H1 (cell line): ENCODE measurements around the gene UBTD1. TPM values are rescaled to one million over a fixed set of nuclear protein-coding genes. Genes with fewer than 3 reads are reported as not detected.

Source experiments
- CTCF ChIA-PET: fragments of 300-600 bp; sonication (Branson Sonifier 250); formaldehyde crosslinking; loops from one replicate; lab custom pipeline; 2021; ENCODE audit not compliant: partially characterized antibody; lab: Charles Lee
- POLR2A ChIA-PET: fragments of 300-600 bp; sonication (Branson Sonifier 250); formaldehyde crosslinking; loops from one replicate; lab custom pipeline; 2021; ENCODE audit warnings: inconsistent platforms; ENCODE audit not compliant: partially characterized antibody; lab: Charles Lee
- DNase-seq, 2 experiments: peaks; one replicate each; pipeline versions ENCODE4 v3.0.0 to v3.0.0-alpha.2; 2010 to 2022; ENCODE audit warnings: low spot score in 2 of 2, low read depth in 1 of 2, mixed read lengths in 1 of 2
- FAIRE-seq: peaks from 2 replicates; lab custom pipeline; 2011; peaks lifted over from hg19 to GRCh38; lab: Jason Lieb, UNC
- H2AFZ ChIP-seq: 2 replicates; pipeline ENCODE4 v1.8.1; 2012; ENCODE audit warnings: low read length, inconsistent platforms
- H2AK5ac ChIP-seq: 2 replicates; pipeline ENCODE4 v1.6.1; 2013; ENCODE audit warnings: low read depth, low read length
- H2BK120ac ChIP-seq: replicated peaks from 2 replicates; pipeline ENCODE3; 2013; ENCODE audit warnings: low read depth, low read length, inconsistent platforms
- H2BK12ac ChIP-seq: 2 replicates; pipeline ENCODE4 v1.6.1; 2013; ENCODE audit warnings: low read depth, low read length
- H2BK15ac ChIP-seq: 2 replicates; pipeline ENCODE4 v1.6.1; 2013; ENCODE audit warnings: low read length
- H2BK20ac ChIP-seq: 2 replicates; pipeline ENCODE4 v1.6.1; 2013; ENCODE audit warnings: low read length
- H2BK5ac ChIP-seq: 2 replicates; pipeline ENCODE4 v1.6.1; 2013; ENCODE audit warnings: low read depth, low read length
- H3K14ac ChIP-seq: 2 replicates; pipeline ENCODE4 v1.6.1; 2013; ENCODE audit warnings: inconsistent platforms; ENCODE audit not compliant: insufficient read length
- H3K18ac ChIP-seq: 2 replicates; pipeline ENCODE4 v1.6.1; 2013; ENCODE audit warnings: low read length; ENCODE audit errors: extremely low read depth
- H3K23ac ChIP-seq: 2 replicates; pipeline ENCODE4 v1.6.1; 2013; ENCODE audit warnings: inconsistent platforms; ENCODE audit not compliant: insufficient read length
- H3K23me2 ChIP-seq: 2 replicates; pipeline ENCODE4 v1.6.1; 2013; ENCODE audit warnings: low read depth, low read length
- H3K27ac ChIP-seq: 2 replicates; pipeline ENCODE4 v1.6.1; 2011; ENCODE audit warnings: low read depth, low read length, inconsistent platforms
- H3K27me3 ChIP-seq, 4 experiments: replicated peaks in 1 of 4; 1 replicate in 1 of 4; 2 replicates in 3 of 4; pipeline versions ENCODE4 v1.6.1 to v1.8.1; 2011 to 2013; ENCODE audit warnings: low read length in 3 of 4, mild to moderate bottlenecking in 3 of 4, inconsistent platforms in 2 of 4, mixed read lengths in 2 of 4, moderate library complexity in 1 of 4; ENCODE audit not compliant: control insufficient read depth in 3 of 4, insufficient read depth in 3 of 4; ENCODE audit errors: extremely low read depth in 1 of 4
- H3K36me3 ChIP-seq, 4 experiments: 2 replicates each; pipeline versions ENCODE4 v1.6.1 to v1.8.1; 2011 to 2013; ENCODE audit warnings: mild to moderate bottlenecking in 4 of 4, low read length in 3 of 4, moderate library complexity in 2 of 4, control low read depth in 1 of 4, inconsistent platforms in 1 of 4; ENCODE audit not compliant: insufficient read depth in 4 of 4, control insufficient read depth in 2 of 4
- H3K4ac ChIP-seq: replicated peaks from 2 replicates; pipeline ENCODE3; 2013; ENCODE audit warnings: low read length, low read depth, mixed read lengths, inconsistent platforms; ENCODE audit not compliant: insufficient read length
- H3K4me1 ChIP-seq, 4 experiments: replicated peaks in 1 of 4; 1 replicate in 1 of 4; 2 replicates in 3 of 4; pipeline versions ENCODE4 v1.6.1 to v1.8.1; 2011 to 2013; ENCODE audit warnings: low read length in 3 of 4, inconsistent platforms in 2 of 4, mixed read lengths in 1 of 4; ENCODE audit not compliant: insufficient read depth in 4 of 4, control insufficient read depth in 3 of 4
- H3K4me2 ChIP-seq, 2 experiments: 2 replicates each; pipeline versions ENCODE4 v1.6.1 to v1.8.1; 2011 to 2013; ENCODE audit warnings: low read depth in 2 of 2, low read length in 2 of 2, control low read depth in 1 of 2, inconsistent platforms in 1 of 2, mild to moderate bottlenecking in 1 of 2; ENCODE audit not compliant: insufficient read depth in 1 of 2
- H3K4me3 ChIP-seq, 4 experiments: fragments of 200-600, 300-600 bp in 1 of 4; sonication (generic), shearing (Covaris generic), sonication (Bioruptor Twin) in 1 of 4; 2 replicates each; pipeline versions ENCODE4 v1.5.1 to v1.8.1; 2011 to 2016; ENCODE audit warnings: low read length in 4 of 4, low read depth in 3 of 4, control low read depth in 2 of 4, inconsistent platforms in 2 of 4, mild to moderate bottlenecking in 2 of 4, mixed read lengths in 1 of 4, moderate library complexity in 1 of 4; ENCODE audit not compliant: insufficient read depth in 2 of 4; ENCODE audit errors: extremely low read depth in 1 of 4
- H3K56ac ChIP-seq: replicated peaks from 2 replicates; pipeline ENCODE3; 2013; ENCODE audit warnings: low read depth, mild to moderate bottlenecking, mixed read lengths, low read length, inconsistent platforms; ENCODE audit not compliant: insufficient read length
- H3K79me1 ChIP-seq: 2 replicates; pipeline ENCODE4 v1.6.1; 2013; ENCODE audit warnings: low read depth, low read length, control low read depth
- H3K79me2 ChIP-seq, 2 experiments: 2 replicates each; pipeline versions ENCODE4 v1.6.1 to v1.8.1; 2012 to 2013; ENCODE audit warnings: low read length in 2 of 2, mild to moderate bottlenecking in 2 of 2, inconsistent platforms in 1 of 2; ENCODE audit not compliant: insufficient read depth in 2 of 2, control insufficient read depth in 1 of 2
- H3K9ac ChIP-seq, 4 experiments: replicated peaks in 1 of 4; 1 replicate in 1 of 4; 2 replicates in 3 of 4; pipeline versions ENCODE4 v1.6.1 to v1.8.1; 2011 to 2013; ENCODE audit warnings: low read depth in 3 of 4, low read length in 3 of 4, control low read depth in 2 of 4, mild to moderate bottlenecking in 2 of 4, moderate library complexity in 2 of 4, inconsistent platforms in 1 of 4; ENCODE audit errors: extremely low read depth in 1 of 4
- H3K9me3 ChIP-seq, 2 experiments: 2 replicates each; pipeline versions ENCODE4 v1.6.1 to v1.8.1; 2012 to 2013; ENCODE audit warnings: mild to moderate bottlenecking in 2 of 2, moderate library complexity in 2 of 2, control low read depth in 1 of 2, inconsistent platforms in 1 of 2, low read depth in 1 of 2, low read length in 1 of 2, mixed read lengths in 1 of 2; ENCODE audit not compliant: insufficient read depth in 2 of 2
- H4K20me1 ChIP-seq, 2 experiments: replicated peaks in 1 of 2; 2 replicates each; pipeline versions ENCODE3 to v1.8.1; 2011 to 2013; ENCODE audit warnings: inconsistent platforms in 2 of 2, low read length in 2 of 2, mild to moderate bottlenecking in 1 of 2; ENCODE audit not compliant: insufficient read depth in 2 of 2, control insufficient read depth in 1 of 2
- H4K5ac ChIP-seq: 2 replicates; pipeline ENCODE4 v1.6.1; 2013; ENCODE audit warnings: low read length, low read depth, mixed read lengths, inconsistent platforms; ENCODE audit not compliant: insufficient read length
- H4K8ac ChIP-seq: 2 replicates; pipeline ENCODE4 v1.8.0; 2013; ENCODE audit warnings: mild to moderate bottlenecking, moderate library complexity, low read length, inconsistent platforms; ENCODE audit not compliant: insufficient read depth; ENCODE audit errors: extremely low read depth
- H4K91ac ChIP-seq: replicated peaks from 2 replicates; pipeline ENCODE3; 2013; ENCODE audit warnings: low read length, mixed read lengths, inconsistent platforms; ENCODE audit not compliant: insufficient read length
- HDAC2 ChIP-seq, 2 experiments: fragments of 300-600 bp in 1 of 2; sonication (generic) in 1 of 2; IDR thresholded peaks; 2 replicates each; pipeline ENCODE4 v1.6.1; 2011 to 2012; ENCODE audit warnings: low read depth in 2 of 2, low read length in 2 of 2, mild to moderate bottlenecking in 2 of 2, moderate library complexity in 2 of 2, borderline replicate concordance in 1 of 2, inconsistent platforms in 1 of 2
- KDM1A ChIP-seq: fragments of 200-600, 300-600 bp; sonication (generic); IDR thresholded peaks from 2 replicates; pipeline ENCODE4 v1.7.1; 2016; ENCODE audit warnings: mild to moderate bottlenecking, low read length, borderline replicate concordance
- KDM4A ChIP-seq: IDR thresholded peaks from one replicate; pipeline ENCODE4 v1.7.1; 2012; ENCODE audit warnings: low read depth, mild to moderate bottlenecking, moderate library complexity, low read length, inconsistent platforms; ENCODE audit not compliant: severe bottlenecking
- RBBP5 ChIP-seq: IDR thresholded peaks from 2 replicates; pipeline ENCODE4 v1.7.1; 2012; ENCODE audit warnings: low read depth, mild to moderate bottlenecking, inconsistent platforms, low read length, moderate library complexity, borderline replicate concordance
- RNF2 ChIP-seq: fragments of 200-900, 300-1000 bp; sonication (generic); IDR thresholded peaks from 2 replicates; pipeline ENCODE4 v1.7.1; 2016; ENCODE audit warnings: borderline replicate concordance, low read depth, mild to moderate bottlenecking, antibody characterized with exemption, low read length; ENCODE audit not compliant: poor library complexity, severe bottlenecking; ENCODE audit errors: missing control alignments
- SP2 ChIP-seq: IDR thresholded peaks from 2 replicates; pipeline ENCODE4 v1.6.1; 2012; ENCODE audit warnings: mild to moderate bottlenecking, low read length, inconsistent platforms
- TAF1 ChIP-seq: IDR thresholded peaks from 2 replicates; pipeline ENCODE4 v1.6.1; 2011; ENCODE audit warnings: mild to moderate bottlenecking, low read depth, low read length
- TBP ChIP-seq: IDR thresholded peaks from 2 replicates; pipeline ENCODE4 v1.6.1; 2011; ENCODE audit warnings: low read depth, low read length, improper control_type of control experiment
- WGBS, 2 experiments: shearing (Covaris generic) in 1 of 2; methylation state at CpG; one replicate each; pipeline versions ENCODE4 v1.1.6 to v1.1.7; 2013 to 2015; ENCODE audit warnings: low lambda C conversion rate in 2 of 2, mixed read lengths in 2 of 2, inconsistent platforms in 1 of 2, low coverage in 1 of 2, missing lambda C conversion rate in 1 of 2; ENCODE audit not compliant: insufficient replicate concordance in 2 of 2, insufficient coverage in 1 of 2, insufficient read length in 1 of 2; ENCODE audit errors: extremely low coverage in 1 of 2, missing lambda C conversion rate in 1 of 2; 5-methylcytosine and 5-hydroxymethylcytosine counted together
- polyA plus RNA-seq, 7 experiments: library from polyadenylated mRNA; depleted of rRNA in 3 of 7; stranded (reverse) in 5 of 7; unstranded in 2 of 7; fragments of >200 nt in 5 of 7; fragments of 200-250 nt in 2 of 7; gene quantifications; 1 replicate in 5 of 7; 2 replicates in 1 of 7; 4 replicates in 1 of 7; pipeline versions ENCODE4 v1.2.1 to v1.2.3, GENCODE V29; 2011 to 2013; ENCODE audit warnings: missing spikeins in 2 of 7, mixed read lengths in 2 of 7
- total RNA-seq: library from RNA; stranded (reverse); fragmentation: NEBNext Ultra II Directional; extraction: Animal tissue kit (Norgen Biotek cat#: 25700); gene quantifications from 2 replicates; pipeline ENCODE4 v1.2.1, GENCODE V29; 2021
- TF ChIP-seq, protein P1 (sequence below): IDR thresholded peaks from 2 replicates; pipeline ENCODE4 v1.6.1; 2012; ENCODE audit warnings: low read length, inconsistent platforms

The UBTD1 gene
- total and polyA plus RNA-seq, 2 of the 8 experiments (the other 6 are each of a cell fraction or from before 2014, with no cell fraction given), result 22.3 to 36.2 TPM

DNA sequence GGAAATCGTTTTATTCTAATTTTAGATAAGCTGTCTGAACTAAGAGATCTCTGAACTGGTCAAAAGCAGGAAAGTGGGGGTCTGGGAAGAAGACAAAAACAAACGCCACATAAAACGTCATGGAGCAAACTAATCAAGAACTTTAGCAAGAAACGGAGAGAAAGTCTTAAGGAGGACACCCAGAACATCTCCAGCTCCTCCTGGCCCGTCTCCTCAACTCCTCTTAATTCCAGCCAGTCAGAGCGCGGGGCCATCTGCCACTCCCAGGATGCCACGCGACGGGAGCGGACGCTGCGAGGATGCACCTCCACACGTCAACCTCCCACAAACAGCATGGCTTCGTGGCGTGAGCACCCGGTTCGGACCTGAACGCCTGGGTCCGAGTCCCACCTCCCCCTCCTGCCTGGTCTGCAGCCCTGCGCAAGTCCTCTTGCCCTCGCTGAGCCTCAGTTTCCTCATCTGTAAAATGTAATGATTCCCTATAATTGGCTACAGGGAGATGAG, 1.1 kb upstream of the UBTD1 start:
- Histone ChIP-seq H2BK15ac (peak overlapping the region; percentile 85; the same call in 1 of the 2 replicates), H2BK5ac (peak overlapping the region; percentile 89; the same call in 1 of the 2 replicates), H3K36me3 (no peaks in the 10 kb centered on the region; a peak in 1 of 8 replicates), H2AFZ (0 out of 2 replicates have a peak overlapping the region, but pooled peaks have one; percentile 6), H3K9ac (peak overlapping the region; percentile 51 to 79 (median 66)), H3K4me1 (peaks cover 6 to 14% (median 11%) of the 10 kb centered on the region in 4 experiments; a peak in 6 of 7 replicates), H4K91ac (no peak overlapping the region), H4K5ac (peak overlapping the region; percentile 45), H3K79me1 (peaks cover 14% of the 10 kb centered on the region), H3K23me2 (peaks cover 15% of the 10 kb centered on the region), H3K27ac (peak overlapping the region; percentile 74; the same call in 1 of the 2 replicates), H3K23ac (no peak overlapping the region), H3K27me3 (peaks cover 0 to 16% (median 13%) of the 10 kb centered on the region in 4 experiments; a peak in 5 of 7 replicates), H2BK12ac (peak overlapping the region; percentile 62; the same call in 1 of the 2 replicates), H3K18ac (peak overlapping the region; percentile 97), H3K4me2 (peak overlapping the region; percentile 78 to 98), H2BK20ac (no peak overlapping the region), H3K4me3 (peak overlapping the region; percentile 83 to 92 (median 89)), H2BK120ac (no peak overlapping the region), H2AK5ac (peak overlapping the region; percentile 32; the same call in 1 of the 2 replicates), H3K56ac (peak overlapping the region; percentile 62), H3K79me2 (peaks cover 19 to 74% of the 10 kb centered on the region in 2 experiments), H3K4ac (no peak overlapping the region), H4K20me1 (peaks cover 10 to 30% of the 10 kb centered on the region in 2 experiments), H4K8ac (no peak overlapping the region), H3K14ac (no peak overlapping the region), H3K9me3 (no peaks in the 10 kb centered on the region)
- DNase-seq, result peak in 1 of 2 experiments; percentile 73
- peak; percentile 19 for FAIRE-seq
- ChIA-PET POLR2A (interaction anchor here (0.7 to 1.4 kb wide), 10 partner anchors 15 to 55 kb away, joined by 3 to 6 read pairs (median 3); no protein-coding TSS in a partner anchor), CTCF (interaction anchor here (0.5 to 0.8 kb wide), 2 partner anchors 17 to 154 kb away, joined by 4 to 6 read pairs; no protein-coding TSS in a partner anchor)
- WGBS, 2 experiments, result 2% methylated on average over 22 of the region's 22 CpGs; no CpG with 5 or more reads in 1 of the 2 experiments
- TF ChIP-seq KDM1A (peak; percentile 62; the same call in 1 of the 2 replicates), KDM4A (no peak), TAF1 (no peak; the same call in none of the 2 replicates), SP2 (no peak), TBP (0 out of 2 replicates have a peak, but pooled peaks have one; percentile 22), RBBP5 (0 out of 2 replicates have a peak, but pooled peaks have one; percentile 31), RNF2 (no peak), HDAC2 (IDR thresholded peaks at IDR 0.05; ENCODE audit: borderline replicate concordance in 1 of 2, low read depth in 2 of 2, low read length in 2 of 2) (no peak)
- TF ChIP-seq, protein P1, sequence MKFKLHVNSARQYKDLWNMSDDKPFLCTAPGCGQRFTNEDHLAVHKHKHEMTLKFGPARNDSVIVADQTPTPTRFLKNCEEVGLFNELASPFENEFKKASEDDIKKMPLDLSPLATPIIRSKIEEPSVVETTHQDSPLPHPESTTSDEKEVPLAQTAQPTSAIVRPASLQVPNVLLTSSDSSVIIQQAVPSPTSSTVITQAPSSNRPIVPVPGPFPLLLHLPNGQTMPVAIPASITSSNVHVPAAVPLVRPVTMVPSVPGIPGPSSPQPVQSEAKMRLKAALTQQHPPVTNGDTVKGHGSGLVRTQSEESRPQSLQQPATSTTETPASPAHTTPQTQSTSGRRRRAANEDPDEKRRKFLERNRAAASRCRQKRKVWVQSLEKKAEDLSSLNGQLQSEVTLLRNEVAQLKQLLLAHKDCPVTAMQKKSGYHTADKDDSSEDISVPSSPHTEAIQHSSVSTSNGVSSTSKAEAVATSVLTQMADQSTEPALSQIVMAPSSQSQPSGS, result no peak
